Measurements from ENCODE around the gene PTPRN2. TPM values are rescaled to one million over a fixed set of nuclear protein-coding genes. Genes with fewer than 3 reads are reported as not detected.

PTPRN2 gene
- total and polyA plus RNA-seq, 9 of the 15 experiments (the other 6 are each of a cell fraction or from before 2014, with no cell fraction given) = not detected

DNA sequence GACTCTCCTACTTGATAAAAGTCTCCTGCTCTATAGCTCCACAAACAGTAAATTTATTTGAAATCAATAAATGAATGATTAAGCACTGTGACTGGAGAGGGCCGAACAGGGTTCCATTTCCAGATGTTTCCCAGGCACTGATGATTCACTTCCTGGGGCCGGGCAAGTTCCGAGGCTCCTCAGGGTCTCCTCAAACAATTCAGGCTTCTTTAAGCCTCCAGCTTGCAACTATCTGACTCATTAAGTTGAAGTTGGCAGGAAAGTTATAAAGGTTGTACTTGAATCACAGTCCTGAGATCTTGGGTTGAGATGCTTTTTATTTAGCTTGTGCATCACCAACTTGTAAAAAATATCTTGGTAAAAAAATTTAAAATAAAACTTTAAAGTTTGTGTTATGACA is 637.9 kb downstream of the PTPRN2 start:
- ATAC-seq (no peak), DNase-seq (ENCODE audit: extremely low read depth in 1 of 4, low spot score in 3 of 4) (no peak), FAIRE-seq (no peak)
- 0% methylated on average over 3 of the region's 3 CpGs for WGBS (ENCODE audit: insufficient coverage, low coverage, missing lambda C conversion rate)
- Histone ChIP-seq H3K79me2 (ENCODE audit: control insufficient read depth, insufficient read depth, low read length) (no peaks in the 10 kb centered on the region), H2AFZ (ENCODE audit: low read depth, low read length) (no peak overlapping the region), H3K9me1 (ENCODE audit: control insufficient read depth, insufficient read depth, low read length) (no peaks in the 10 kb centered on the region), H3K36me3 (ENCODE audit: control insufficient read depth, insufficient read depth, low read length) (no peaks in the 10 kb centered on the region), H3K4me3 (no peak overlapping the region), H3K9me3 (replicated peaks; ENCODE audit: control insufficient read depth, insufficient read depth, low read depth, low read length) (no peaks in the 10 kb centered on the region), H3K9ac (ENCODE audit: insufficient read depth in 1 of 2, low read depth in 2 of 2, low read length in 2 of 2) (no peak overlapping the region), H3K27me3 (ENCODE audit: control insufficient read depth in 2 of 2, insufficient read depth in 2 of 2, low read length in 2 of 2) (peaks cover 0 to 25% of the 10 kb centered on the region in 2 experiments; a peak in 2 of 5 replicates), H3K4me1 (replicated peaks in 1 of 2; ENCODE audit: control insufficient read depth in 2 of 2, insufficient read depth in 2 of 2, low read length in 2 of 2) (no peaks in the 10 kb centered on the region), H3K4me2 (ENCODE audit: insufficient read depth, low read length) (no peak overlapping the region), H4K20me1 (replicated peaks; ENCODE audit: control insufficient read depth, insufficient read depth, low read length) (no peaks in the 10 kb centered on the region), H3K27ac (ENCODE audit: extremely low read depth, low read depth, low read length) (no peak overlapping the region)
- ChIA-PET POLR2A (no interaction called here), CTCF (ENCODE audit: low intra/inter-chr PET ratio) (no interaction called here)
- no TSS peak for BruUV-seq (replicated peaks)
- in situ Hi-C loops (cut with MboI) (no loop called here), intact Hi-C loops (cut with micrococcal nuclease) (no loop called here)
- TF ChIP-seq, protein P1, sequence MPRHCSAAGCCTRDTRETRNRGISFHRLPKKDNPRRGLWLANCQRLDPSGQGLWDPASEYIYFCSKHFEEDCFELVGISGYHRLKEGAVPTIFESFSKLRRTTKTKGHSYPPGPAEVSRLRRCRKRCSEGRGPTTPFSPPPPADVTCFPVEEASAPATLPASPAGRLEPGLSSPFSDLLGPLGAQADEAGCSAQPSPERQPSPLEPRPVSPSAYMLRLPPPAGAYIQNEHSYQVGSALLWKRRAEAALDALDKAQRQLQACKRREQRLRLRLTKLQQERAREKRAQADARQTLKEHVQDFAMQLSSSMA (CRISPR knock-in tag; IDR thresholded peaks at IDR 0.05) = no peak
- TF ChIP-seq, protein P2, sequence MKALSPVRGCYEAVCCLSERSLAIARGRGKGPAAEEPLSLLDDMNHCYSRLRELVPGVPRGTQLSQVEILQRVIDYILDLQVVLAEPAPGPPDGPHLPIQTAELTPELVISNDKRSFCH (CRISPR knock-in tag; IDR thresholded peaks at IDR 0.05) = no peak
- TF ChIP-seq, protein P2 (tag; IDR thresholded peaks at IDR 0.05) = no peak
- TF ChIP-seq PML (IDR thresholded peaks at IDR 0.05; ENCODE audit: low read length) (no peak), POLR2AphosphoS2 (IDR thresholded peaks at IDR 0.05; ENCODE audit: low read length) (no peak), ZC3H4 (CRISPR knock-in tag; IDR thresholded peaks at IDR 0.05; ENCODE audit: borderline replicate concordance) (no peak), ELF2 (CRISPR knock-in tag; IDR thresholded peaks at IDR 0.05) (no peak), CHD2 (IDR thresholded peaks at IDR 0.05; ENCODE audit: low read depth, low read length) (no peak), SMAD4 (CRISPR knock-in tag; conservative IDR thresholded peaks at IDR 0.05) (no peak), MIER1 (IDR thresholded peaks at IDR 0.05; ENCODE audit: low read depth) (no peak), CREB1 (IDR thresholded peaks at IDR 0.05) (no peak), CREB1 (CRISPR knock-in tag; IDR thresholded peaks at IDR 0.05) (no peak), HNRNPUL1 (IDR thresholded peaks at IDR 0.05; ENCODE audit: low read length) (no peak), MTA3 (IDR thresholded peaks at IDR 0.05; ENCODE audit: borderline replicate concordance) (no peak), TAF7 (tag; IDR thresholded peaks at IDR 0.05) (no peak), PURB (CRISPR knock-in tag; IDR thresholded peaks at IDR 0.05; ENCODE audit: low read depth) (no peak)
- TF ChIP-seq, protein P3, sequence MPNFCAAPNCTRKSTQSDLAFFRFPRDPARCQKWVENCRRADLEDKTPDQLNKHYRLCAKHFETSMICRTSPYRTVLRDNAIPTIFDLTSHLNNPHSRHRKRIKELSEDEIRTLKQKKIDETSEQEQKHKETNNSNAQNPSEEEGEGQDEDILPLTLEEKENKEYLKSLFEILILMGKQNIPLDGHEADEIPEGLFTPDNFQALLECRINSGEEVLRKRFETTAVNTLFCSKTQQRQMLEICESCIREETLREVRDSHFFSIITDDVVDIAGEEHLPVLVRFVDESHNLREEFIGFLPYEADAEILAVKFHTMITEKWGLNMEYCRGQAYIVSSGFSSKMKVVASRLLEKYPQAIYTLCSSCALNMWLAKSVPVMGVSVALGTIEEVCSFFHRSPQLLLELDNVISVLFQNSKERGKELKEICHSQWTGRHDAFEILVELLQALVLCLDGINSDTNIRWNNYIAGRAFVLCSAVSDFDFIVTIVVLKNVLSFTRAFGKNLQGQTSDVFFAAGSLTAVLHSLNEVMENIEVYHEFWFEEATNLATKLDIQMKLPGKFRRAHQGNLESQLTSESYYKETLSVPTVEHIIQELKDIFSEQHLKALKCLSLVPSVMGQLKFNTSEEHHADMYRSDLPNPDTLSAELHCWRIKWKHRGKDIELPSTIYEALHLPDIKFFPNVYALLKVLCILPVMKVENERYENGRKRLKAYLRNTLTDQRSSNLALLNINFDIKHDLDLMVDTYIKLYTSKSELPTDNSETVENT (CRISPR knock-in tag; IDR thresholded peaks at IDR 0.05) = no peak
- TF ChIP-seq, protein P4, sequence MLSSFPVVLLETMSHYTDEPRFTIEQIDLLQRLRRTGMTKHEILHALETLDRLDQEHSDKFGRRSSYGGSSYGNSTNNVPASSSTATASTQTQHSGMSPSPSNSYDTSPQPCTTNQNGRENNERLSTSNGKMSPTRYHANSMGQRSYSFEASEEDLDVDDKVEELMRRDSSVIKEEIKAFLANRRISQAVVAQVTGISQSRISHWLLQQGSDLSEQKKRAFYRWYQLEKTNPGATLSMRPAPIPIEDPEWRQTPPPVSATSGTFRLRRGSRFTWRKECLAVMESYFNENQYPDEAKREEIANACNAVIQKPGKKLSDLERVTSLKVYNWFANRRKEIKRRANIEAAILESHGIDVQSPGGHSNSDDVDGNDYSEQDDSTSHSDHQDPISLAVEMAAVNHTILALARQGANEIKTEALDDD (IDR thresholded peaks at IDR 0.05) = no peak
